ENCODE data around the gene SYNPR. TPM values are rescaled to one million over a fixed set of nuclear protein-coding genes. Genes with fewer than 3 reads are reported as not detected.

The SYNPR gene
- total RNA-seq, 4 donors from 2014 or later, result not detected

- no peaks in the 10 kb centered on the region for H3K36me3 ChIP-seq
- no peaks in the 10 kb centered on the region for H3K27me3 ChIP-seq
- H3K4me1 ChIP-seq, result peaks cover 0 to 17% (median 3%) of the 10 kb centered on the region in 4 donors
- 79% methylated on average over 4 of the region's 4 CpGs; no CpG with 5 or more reads in 1 of the 2 donors for WGBS, 2 donors (ENCODE audit: low coverage in 1 of 2)
- no peak overlapping the region for H3K4me3 ChIP-seq
- no peaks in the 10 kb centered on the region for H3K9me3 ChIP-seq
- DNase-seq, result no peak
- no peak overlapping the region for H3K27ac ChIP-seq
- in situ Hi-C loops (cut with MboI; ENCODE audit: low pct_ligation_motif_present in 1 of 4, low pct_unique_long_range_greater_than_20kb in 1 of 4, low sequenced_read_pairs in 3 of 4) (no loop called here), intact Hi-C loops (cut with DNase I; ENCODE audit: low total_unique reads) (no loop called here)
- TF ChIP-seq POLR2A (IDR thresholded peaks at IDR 0.05) (no peak), EP300 (IDR thresholded peaks at IDR 0.05; ENCODE audit: low read depth) (no peak), CTCF (IDR thresholded peaks at IDR 0.05) (no peak), POLR2AphosphoS5 (IDR thresholded peaks at IDR 0.05) (no peak)
Measured at GRCh38 chr3:63386568-63386967, 108.5 kb downstream of the SYNPR start.

DNA sequence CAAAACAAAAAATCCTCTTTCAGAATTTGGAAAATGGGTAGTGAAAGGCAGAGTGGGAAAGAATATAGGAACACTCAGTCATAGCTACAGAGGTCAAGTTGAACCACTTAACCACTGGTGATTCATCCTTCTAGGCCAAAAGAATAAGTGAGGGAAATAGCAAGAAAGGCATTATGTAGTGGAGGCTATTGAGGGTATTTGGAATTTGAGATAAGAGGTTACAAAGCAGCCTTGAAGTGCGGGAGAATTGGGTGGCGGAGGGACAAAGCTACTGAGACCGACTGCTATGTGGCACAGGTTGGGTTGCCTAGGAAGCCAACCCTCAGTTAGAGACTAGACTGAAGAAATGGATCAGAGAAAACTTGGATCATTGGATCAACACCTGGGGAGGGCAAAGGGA lies 109.5 kb downstream of the SYNPR start:
- WGBS, 2 donors (ENCODE audit: low coverage in 1 of 2), result 74 to 91% methylated on average over 3 of the region's 3 CpGs
- Histone ChIP-seq H3K36me3 (no peaks in the 10 kb centered on the region), H3K4me1 (peaks cover 0 to 15% (median 3%) of the 10 kb centered on the region in 4 donors), H3K9me3 (no peaks in the 10 kb centered on the region), H3K4me3 (no peak overlapping the region), H3K27ac (no peak overlapping the region), H3K27me3 (no peaks in the 10 kb centered on the region)
- in situ Hi-C loops (cut with MboI; ENCODE audit: low pct_ligation_motif_present in 1 of 4, low pct_unique_long_range_greater_than_20kb in 1 of 4, low sequenced_read_pairs in 3 of 4), result no loop called here
- intact Hi-C loops (cut with DNase I; ENCODE audit: low total_unique reads), result no loop called here
- TF ChIP-seq CTCF (IDR thresholded peaks at IDR 0.05) (no peak), POLR2AphosphoS5 (IDR thresholded peaks at IDR 0.05) (no peak), POLR2A (IDR thresholded peaks at IDR 0.05) (no peak), EP300 (IDR thresholded peaks at IDR 0.05; ENCODE audit: low read depth) (no peak)
- DNase-seq, result no peak

DNA sequence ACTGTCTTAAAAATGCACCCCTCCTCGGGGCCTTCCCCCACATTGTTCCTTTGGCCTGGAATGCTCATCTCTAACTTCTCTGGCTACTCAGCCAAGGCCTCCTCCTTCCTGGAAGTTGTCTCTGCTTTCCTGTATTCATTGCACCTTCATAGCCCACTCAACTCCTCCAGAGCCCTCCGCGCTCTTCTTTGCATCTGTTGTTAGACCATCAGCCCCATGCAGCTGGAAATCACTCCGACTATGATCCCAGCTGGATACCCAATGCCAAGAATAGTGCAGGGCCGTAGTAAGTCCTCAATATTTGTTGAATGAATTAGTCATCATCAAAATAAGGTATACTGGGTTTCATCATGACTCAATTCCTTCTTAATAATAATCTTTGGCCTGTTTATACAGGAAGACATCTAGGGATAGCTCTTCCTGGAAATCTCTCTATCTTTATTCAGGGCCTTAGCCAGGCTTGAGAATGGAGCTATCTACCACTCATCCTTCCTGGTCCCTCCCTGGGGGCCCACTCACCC lies 112.7 kb downstream of the SYNPR start:
- in situ Hi-C loops (cut with MboI; ENCODE audit: low pct_ligation_motif_present in 1 of 4, low pct_unique_long_range_greater_than_20kb in 1 of 4, low sequenced_read_pairs in 3 of 4), result no loop called here
- DNase-seq, result no peak
- intact Hi-C loops (cut with DNase I; ENCODE audit: low total_unique reads), result no loop called here
- no peak overlapping the region for H3K27ac ChIP-seq
- 40 to 78% methylated on average over 2 to 5 of the region's 5 CpGs for WGBS, 2 donors (ENCODE audit: low coverage in 1 of 2)
- H3K9me3 ChIP-seq, result no peaks in the 10 kb centered on the region
- no peaks in the 10 kb centered on the region for H3K36me3 ChIP-seq
- H3K4me1 ChIP-seq, result no peaks in the 10 kb centered on the region
- no peaks in the 10 kb centered on the region for H3K27me3 ChIP-seq
- no peak overlapping the region for H3K4me3 ChIP-seq
- TF ChIP-seq POLR2AphosphoS5 (IDR thresholded peaks at IDR 0.05) (no peak), CTCF (IDR thresholded peaks at IDR 0.05) (no peak), POLR2A (IDR thresholded peaks at IDR 0.05) (no peak), EP300 (IDR thresholded peaks at IDR 0.05; ENCODE audit: low read depth) (no peak)

GRCh38 chr3:63395960-63396359 lies 117.9 kb downstream of the SYNPR start:
- TF ChIP-seq EP300 (IDR thresholded peaks at IDR 0.05; ENCODE audit: low read depth) (no peak), POLR2A (IDR thresholded peaks at IDR 0.05) (no peak), CTCF (IDR thresholded peaks at IDR 0.05) (no peak), POLR2AphosphoS5 (IDR thresholded peaks at IDR 0.05) (no peak)
- Histone ChIP-seq H3K27me3 (no peaks in the 10 kb centered on the region), H3K9me3 (no peaks in the 10 kb centered on the region), H3K27ac (no peak overlapping the region), H3K4me3 (no peak overlapping the region), H3K36me3 (no peaks in the 10 kb centered on the region), H3K4me1 (no peaks in the 10 kb centered on the region)
- in situ Hi-C loops (cut with MboI; ENCODE audit: low pct_ligation_motif_present in 1 of 4, low pct_unique_long_range_greater_than_20kb in 1 of 4, low sequenced_read_pairs in 3 of 4), result no loop called here
- 65 to 85% methylated on average over 2 to 4 of the region's 4 CpGs for WGBS, 2 donors (ENCODE audit: low coverage in 1 of 2)
- intact Hi-C loops (cut with DNase I; ENCODE audit: low total_unique reads), result no loop called here
- DNase-seq, result no peak
